ENCODE measurements around the gene ZNF343.

Gene ZNF343

GRCh38 chr20:2473516-2473915 lies 35.2 kb downstream of the ZNF343 start:
- no peak for DNase-seq (ENCODE audit: low read depth)

- DNase-seq (ENCODE audit: low read depth): peak; percentile 90
These were observed 38.1 kb downstream of the ZNF343 start, which contains the start of gene SNRPB for GRCh38 chr20:2470423-2471193. SNRPB (minus strand) TSS chr20:2470789; CDS start chr20:2470690, 99 bp downstream.

GRCh38 chr20:2469991-2470422 lies 38.7 kb downstream of the ZNF343 start:
- peak; percentile 31 for DNase-seq (ENCODE audit: low read depth)

GRCh38 chr20:2468581-2469407 lies 39.9 kb downstream of the ZNF343 start:
- no peak for DNase-seq (ENCODE audit: low read depth)

GRCh38 chr20:2467412-2467811 lies 41.3 kb downstream of the ZNF343 start:
- no peak for DNase-seq (ENCODE audit: low read depth)

- DNase-seq (ENCODE audit: low read depth): no peak
These were observed 43.6 kb downstream of the ZNF343 start for GRCh38 chr20:2465100-2465499.

- DNase-seq (ENCODE audit: low read depth): no peak
These were observed 44.9 kb downstream of the ZNF343 start for GRCh38 chr20:2463616-2464365.

GRCh38 chr20:2462484-2462883 lies 46.2 kb downstream of the ZNF343 start:
- DNase-seq (ENCODE audit: low read depth): no peak

- no peak for DNase-seq (ENCODE audit: low read depth)
These were observed 47.8 kb downstream of the ZNF343 start for GRCh38 chr20:2460752-2461424.

- no peak for DNase-seq (ENCODE audit: low read depth)
These were observed 48.5 kb downstream of the ZNF343 start for GRCh38 chr20:2459981-2460751.

GRCh38 chr20:2458919-2459499 lies 49.7 kb downstream of the ZNF343 start:
- DNase-seq (ENCODE audit: low read depth): no peak

- no peak for DNase-seq (ENCODE audit: low read depth)
These were observed 52.8 kb downstream of the ZNF343 start for GRCh38 chr20:2455771-2456497.

GRCh38 chr20:2453792-2454191 lies 54.9 kb downstream of the ZNF343 start:
- DNase-seq (ENCODE audit: low read depth): no peak

GRCh38 chr20:2451939-2452732 lies 56.6 kb downstream of the ZNF343 start:
- peak; percentile 59 for DNase-seq (ENCODE audit: low read depth)

- no peak for DNase-seq (ENCODE audit: low read depth)
These were observed 57.3 kb downstream of the ZNF343 start for GRCh38 chr20:2451422-2451821.

- DNase-seq (ENCODE audit: low read depth): no peak
These were observed 59.3 kb downstream of the ZNF343 start for GRCh38 chr20:2449386-2449785.

- no peak for DNase-seq (ENCODE audit: low read depth)
These were observed 61.9 kb downstream of the ZNF343 start for GRCh38 chr20:2446845-2447244.
